GM21526 (cell line): ENCODE results near the gene MACROD2.
A peak's percentile ranks its signal among the peaks of the same experiment; 100 is the strongest.

Source experiments
- ATAC-seq: cut with Tn5 transposase; IDR thresholded peaks from one replicate; pipeline ENCODE4 v1.9.1; 2021; ENCODE audit warnings: moderate library complexity; ENCODE audit not compliant: unreplicated experiment, low FRiP score

Gene MACROD2

DNA sequence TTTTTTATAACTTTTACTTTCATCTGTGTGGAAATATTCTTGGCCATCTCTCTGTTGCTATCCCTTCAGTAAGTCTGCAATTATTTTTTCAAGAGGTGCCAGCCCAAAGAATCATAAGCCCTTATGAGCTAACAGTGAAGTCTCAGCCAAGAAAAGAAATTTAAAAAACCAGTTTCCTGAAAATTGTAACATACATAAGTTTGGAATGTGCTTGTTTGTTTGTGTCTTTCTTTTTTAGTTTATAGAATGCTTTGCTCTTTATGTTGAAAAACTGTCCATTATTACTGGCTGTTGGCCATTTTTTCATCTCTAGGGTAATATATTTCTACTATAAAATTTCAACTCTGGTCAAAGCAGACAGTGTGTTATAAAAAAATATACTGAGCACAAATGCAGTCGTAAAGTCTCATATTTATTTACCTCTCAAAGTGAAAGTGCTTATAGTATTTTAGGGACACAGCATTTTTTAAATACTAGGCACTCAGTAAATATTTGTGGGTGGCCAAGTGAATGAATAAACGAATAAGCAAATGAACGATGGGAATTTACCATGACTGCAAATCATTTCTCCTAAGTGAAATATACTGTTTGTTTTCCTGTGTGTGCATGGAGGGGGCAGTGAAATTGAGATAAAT lies 1918.2 kb downstream of the MACROD2 start:
- ATAC-seq = no peak

DNA sequence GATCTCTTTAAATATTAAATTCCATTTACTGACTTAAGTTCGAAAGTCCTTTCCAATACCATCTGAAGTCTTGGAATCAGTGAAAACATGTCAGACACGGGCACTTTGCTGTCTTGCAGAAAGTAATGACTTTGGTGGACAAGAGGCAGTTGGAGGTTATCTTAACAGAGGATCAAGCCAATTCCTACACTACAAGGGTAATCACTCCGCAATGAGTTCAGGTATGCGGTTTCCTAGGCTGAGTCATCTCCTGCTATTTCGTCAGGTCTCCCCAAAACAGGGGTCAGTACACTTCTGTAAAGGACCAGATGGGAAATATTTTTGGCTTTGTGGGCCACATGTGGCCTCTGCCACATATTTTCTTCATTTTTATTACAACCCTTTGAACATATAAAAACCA lies 1921.3 kb downstream of the MACROD2 start:
- ATAC-seq = no peak

DNA sequence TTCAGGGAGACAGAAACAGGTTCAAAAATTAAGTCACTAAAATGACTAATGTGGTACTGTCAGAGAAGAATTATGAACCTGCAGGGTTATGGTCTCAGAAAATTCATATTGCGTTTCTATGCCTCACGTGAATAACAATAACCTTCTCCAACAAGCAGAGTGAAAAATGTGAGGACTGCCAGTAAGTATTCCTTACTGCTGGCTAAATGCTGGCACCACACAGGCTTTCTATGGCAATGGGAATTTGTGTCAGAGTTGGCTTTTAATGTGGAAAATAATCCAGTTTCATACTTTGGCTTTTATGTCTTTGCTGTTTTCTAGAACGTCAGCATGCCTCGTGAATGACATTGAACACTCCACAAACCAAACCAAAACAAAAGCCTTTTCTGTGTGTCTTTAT lies 1922.0 kb downstream of the MACROD2 start:
- ATAC-seq = no peak

DNA sequence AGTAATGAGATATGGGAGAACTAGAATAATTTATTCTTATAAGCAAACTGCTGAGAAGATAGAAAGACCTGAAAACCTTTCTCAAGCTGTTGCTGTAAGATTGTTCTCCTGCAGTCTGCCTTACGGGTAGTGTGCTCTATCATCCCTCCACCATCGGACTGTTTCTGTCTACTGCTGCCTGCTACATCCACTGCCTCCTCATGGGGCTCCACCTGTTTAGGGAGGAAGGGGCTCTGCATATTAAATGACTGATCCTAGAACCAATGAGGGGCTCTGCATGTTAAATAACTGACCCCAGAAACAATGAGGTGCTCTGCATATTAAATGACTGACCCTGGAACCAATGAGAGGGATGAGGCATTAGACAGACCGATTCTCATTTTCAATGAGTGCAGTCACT lies 1923.3 kb downstream of the MACROD2 start:
- no peak for ATAC-seq

DNA sequence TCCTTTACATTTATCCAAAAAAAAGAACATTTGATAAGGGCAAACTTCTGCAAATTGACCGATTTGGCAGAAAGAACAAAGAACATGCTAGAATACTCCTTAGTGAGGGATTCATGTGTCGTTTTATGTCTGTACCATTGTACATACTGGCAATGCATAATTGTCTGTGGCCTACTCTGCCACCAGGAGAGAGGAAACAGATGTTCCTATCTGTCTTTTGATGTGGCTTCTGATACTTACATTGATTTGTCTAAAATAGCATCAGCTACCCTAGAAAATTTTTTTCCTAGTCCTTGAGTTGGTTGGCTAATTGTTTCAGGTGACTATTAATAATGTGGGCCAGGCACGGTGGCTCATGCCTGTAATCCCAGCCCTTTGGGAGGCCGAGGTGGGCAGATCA lies 1923.8 kb downstream of the MACROD2 start:
- no peak for ATAC-seq

DNA sequence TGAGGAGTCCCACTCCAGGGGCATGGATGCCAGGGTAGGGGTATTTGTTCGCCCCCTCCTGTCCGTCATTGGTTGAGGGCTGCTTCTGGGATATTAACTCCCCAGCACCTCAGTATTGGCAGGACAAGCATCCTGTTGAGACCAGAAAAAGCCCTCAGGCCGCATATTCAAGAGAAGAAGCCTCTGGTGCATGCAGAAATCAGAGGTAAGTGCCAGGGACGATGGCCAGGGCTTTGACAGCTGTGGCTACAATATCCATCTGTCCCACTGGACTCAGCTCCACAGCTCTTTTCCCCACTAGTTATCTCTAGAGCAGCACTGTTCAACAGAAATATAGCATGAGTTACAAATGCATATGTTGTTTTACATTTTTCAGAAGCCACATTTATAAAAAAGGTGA lies 1926.6 kb downstream of the MACROD2 start:
- no peak for ATAC-seq

DNA sequence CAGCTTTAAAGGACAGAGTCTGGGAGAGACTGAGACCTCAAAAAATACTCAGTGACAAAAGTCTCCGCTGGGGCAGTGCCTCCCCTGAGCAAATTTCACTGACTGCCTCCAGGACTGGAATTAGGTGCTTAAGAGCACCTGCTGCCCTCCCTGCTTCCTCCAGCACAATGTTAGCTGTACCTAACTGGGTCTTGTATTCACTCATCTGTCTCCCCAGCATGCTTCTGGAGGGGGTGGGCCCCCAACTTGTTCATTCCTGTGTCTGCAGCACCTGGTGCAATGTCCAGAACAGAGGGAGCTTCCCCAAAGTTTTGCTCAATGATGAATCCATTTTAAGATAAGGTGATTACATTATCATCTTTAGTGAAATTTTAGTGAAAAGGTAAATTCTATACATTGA lies 1927.2 kb downstream of the MACROD2 start:
- peak; percentile 60 for ATAC-seq

DNA sequence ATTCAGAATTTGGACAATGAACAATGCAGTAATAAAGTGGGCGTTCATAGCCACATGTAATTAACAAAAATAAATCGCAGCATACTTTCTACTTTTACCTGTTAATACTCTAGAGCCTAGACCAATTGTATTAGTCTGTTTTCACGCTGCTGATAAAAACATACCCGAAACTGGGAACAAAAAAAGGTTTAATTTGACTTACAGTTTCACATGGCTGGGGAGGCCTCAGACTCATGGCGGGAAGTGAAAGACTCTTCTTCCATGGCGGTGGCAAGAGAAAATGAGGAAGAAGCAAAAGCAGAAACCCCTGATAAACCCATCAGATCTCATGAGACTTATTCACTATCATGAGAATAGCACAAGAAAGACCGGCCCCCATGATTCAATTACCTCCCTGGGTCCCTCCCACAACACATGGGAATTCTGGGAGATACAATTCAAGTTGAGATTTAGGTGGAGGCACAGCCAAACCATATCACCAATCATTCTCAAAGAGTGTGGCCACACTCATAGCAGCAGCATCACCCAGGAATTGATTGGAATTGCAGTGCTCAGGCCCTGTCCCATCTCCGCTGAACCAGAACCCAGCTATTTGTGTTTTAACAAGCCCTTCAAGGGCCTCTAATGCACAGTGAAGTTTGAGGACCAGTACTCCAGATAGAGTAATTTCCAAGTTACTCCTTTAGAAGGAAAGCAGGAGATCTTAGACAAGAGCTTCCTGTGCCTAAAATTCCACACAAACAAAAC lies 1927.9 kb downstream of the MACROD2 start:
- peak; percentile 66 for ATAC-seq

DNA sequence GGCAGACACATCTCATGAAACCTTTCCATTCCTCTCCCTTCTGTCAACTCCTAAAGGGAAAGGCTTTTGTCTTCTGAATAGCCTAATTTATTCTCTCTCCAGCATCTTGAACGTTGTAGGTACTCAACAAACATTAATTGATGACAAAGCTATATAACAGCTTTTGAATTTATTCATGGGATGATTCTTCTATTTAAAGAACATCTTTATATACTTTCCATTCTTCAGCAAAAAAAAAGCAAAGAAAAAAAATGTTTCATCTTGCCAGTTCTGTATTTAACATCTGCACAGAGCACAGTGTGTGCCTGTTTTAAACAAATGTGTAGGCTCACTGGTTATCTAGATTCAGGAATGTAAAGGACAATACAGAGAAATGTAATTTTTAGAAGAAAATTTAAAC lies 1929.2 kb downstream of the MACROD2 start:
- no peak for ATAC-seq

DNA sequence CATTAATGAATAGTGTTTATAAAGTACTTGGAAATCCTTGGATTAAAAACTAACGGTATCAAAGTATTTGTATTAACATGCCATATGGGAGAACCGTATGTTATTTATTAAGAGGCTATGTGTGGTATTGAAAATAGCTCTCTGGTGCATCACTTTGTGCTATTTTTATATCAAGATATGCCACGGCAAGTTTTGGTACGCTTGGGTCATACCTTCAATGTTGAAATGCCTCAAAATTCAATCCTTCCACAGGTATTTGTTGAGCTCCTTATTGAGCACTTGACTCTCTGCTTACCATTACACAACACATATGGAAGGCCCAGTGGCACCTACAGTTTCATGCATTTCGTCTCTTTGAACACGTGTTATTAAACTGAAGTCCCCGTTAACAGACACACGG lies 1930.1 kb downstream of the MACROD2 start:
- no peak for ATAC-seq

DNA sequence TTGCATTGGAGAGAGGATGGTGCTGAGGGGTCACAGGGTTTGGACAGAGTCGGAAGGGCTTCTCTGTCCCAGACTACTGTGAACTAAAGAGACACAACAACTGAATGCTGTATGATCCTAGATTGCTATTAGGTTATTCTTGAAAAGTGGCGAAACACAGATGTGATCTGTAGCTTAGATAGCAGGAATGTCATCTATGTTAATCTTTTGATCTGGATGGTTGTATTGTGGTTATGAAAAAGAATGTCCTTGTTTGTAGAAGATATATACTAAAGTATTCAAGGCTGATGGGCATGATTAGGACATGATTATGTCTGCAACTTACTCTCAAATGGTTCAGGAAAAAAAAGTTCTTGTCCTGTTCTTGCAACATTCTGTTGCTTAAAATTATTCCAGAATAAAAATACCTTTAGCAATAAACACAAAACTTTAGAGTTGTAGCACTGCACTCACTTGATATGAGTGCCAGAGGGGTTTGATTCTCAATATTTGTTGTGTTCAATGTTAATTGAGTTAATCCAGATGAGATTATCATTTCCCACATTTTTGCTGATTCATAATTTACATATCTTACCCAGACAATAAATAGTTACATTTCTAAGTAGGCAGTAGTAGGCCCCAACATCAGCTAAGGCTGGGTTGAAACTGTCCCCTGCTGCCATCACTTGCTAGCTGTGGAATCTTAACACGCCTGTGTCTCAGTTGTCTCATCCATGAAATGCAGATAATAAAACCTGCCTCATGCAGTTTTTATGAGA lies 1932.8 kb downstream of the MACROD2 start:
- ATAC-seq = no peak

DNA sequence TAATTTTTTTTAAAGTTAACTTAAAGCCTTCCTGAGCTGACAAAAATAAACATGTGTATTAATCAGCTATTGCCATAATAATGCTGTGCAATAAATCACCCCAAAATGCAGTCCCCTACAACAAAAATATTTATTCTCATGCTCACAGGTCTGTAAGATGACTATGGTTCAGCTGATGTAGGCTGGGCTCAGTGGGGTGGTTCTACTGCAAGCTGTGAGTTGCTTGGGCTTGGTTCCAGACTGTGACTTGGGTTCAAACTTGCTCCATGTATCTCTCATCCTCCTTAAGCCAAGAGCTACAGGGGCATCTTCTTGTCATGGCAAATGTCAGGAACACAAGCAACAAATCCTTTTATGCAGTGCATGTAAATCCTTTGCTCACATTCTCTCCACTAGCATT lies 1933.6 kb downstream of the MACROD2 start:
- no peak for ATAC-seq

DNA sequence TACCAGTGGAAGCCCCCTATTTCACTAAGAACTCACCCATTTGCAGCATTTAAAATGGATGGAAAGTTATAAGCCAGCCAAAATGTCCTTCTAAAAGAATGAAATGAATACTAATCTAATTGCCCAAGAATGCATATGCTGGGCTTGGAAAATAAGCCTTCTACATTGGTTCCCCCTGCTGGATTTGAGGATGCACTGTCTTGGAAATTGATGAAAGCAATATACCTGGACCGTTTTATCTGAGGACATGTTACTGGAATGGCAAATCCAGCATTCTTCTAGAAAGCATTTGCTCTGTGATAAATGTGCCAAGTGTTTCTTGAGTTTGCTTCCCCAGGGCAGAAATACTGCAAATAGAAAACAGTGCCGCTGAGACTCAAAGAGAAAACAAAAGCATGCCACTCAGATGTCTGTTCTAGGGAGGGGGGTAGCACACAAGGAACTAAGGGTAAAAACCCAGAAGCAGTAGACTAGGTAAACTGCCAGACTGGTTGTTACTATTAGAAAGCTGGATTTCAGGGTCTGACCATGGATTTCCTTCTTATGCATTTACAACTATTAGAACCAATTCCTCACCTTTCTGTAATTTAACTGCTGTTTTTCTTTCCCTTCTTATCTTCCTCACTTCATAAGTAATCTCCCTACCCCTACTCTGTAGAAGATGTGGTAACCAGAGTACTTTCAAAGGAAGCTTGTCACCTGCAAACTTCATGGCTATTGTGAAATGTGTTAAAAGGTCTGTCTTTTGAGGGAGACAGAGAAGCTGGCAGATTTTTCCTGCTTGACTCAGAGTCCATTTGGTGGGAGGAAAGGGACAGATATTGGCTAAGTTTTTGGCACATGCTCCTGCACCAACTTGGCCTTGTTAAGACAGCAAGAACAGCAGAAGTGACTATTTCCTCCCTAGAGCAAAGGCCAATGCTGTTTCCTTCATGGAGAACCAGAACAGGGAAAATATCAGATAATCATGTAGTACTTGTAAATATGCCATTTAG lies 1935.3 kb downstream of the MACROD2 start:
- ATAC-seq = no peak

DNA sequence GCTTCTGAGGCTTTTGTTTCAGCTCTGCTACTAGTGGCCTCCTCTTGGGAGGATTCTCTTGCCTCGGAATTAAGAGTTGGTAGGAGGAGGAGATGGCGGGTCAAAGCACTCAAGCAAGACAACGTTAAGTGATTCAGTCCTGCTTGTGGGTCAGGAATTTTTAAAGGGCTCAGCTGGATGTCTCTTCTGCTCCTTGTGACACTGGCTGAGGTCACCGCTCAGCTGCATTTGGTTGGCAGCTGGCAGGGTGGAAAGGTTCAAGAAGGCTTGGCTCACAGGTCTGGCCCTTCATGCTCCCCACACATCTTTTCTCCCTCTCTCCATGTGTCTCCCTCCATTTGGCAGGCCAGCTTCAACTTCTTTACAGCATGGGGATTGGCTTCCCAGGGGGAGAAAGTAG lies 1936.6 kb downstream of the MACROD2 start:
- no peak for ATAC-seq

DNA sequence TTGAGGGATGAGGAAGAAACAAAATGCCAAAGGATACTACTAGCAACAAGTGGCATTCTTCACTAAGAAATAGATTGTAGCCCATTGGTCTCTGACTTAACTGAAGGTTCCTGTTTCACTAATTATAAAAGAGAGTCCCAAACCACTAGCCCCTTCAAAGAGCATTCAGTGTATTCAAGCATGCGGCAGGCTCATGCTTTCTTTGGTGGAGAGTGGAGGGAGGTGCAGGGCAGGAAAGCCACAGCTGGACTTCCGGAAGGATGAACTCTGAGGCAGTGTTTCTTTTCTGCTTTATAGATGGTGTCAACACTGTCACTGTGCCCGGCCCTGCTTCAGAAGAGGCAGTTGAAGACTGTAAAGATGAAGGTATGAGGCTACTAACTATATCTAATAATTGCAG lies 1941.9 kb downstream of the MACROD2 start:
- ATAC-seq = peak; percentile 88

DNA sequence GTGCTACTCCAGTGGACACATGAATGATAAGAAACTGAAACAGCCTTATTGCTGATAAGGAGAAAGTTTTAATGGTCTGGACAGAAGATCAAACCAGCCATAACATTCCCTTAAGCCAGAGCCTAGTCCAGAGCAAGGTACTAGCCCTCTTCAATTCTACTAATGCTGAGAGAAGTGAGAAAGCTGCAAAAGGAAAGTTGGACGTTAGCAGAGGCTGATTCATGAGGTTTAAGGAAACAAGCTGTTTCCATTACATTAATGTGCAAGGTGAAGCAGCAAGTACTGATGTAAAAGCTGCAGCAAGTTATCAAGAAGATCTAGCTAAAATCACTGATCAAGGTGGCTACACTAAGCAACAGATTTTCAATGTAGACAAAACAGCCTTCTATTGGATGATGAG lies 1943.5 kb downstream of the MACROD2 start:
- ATAC-seq = no peak

DNA sequence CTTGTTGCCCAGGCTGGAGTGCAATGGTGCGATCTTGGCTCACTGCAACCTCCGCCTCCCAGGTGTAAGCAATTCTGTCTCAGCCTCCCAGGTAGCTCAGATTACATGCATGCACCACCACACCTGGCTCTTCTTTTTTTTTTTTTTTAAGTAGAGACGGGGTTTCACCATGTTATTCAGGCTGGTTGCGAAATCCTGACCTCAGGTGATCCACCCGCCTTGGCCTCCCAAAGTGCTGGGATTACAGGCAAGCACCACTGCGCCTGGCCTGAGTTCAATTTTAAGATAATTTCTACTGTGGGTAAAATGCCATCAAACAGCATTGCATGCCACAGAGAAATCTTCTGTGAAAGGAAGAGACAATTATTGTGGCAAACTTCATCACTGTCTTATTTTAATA lies 1944.8 kb downstream of the MACROD2 start:
- ATAC-seq = no peak

DNA sequence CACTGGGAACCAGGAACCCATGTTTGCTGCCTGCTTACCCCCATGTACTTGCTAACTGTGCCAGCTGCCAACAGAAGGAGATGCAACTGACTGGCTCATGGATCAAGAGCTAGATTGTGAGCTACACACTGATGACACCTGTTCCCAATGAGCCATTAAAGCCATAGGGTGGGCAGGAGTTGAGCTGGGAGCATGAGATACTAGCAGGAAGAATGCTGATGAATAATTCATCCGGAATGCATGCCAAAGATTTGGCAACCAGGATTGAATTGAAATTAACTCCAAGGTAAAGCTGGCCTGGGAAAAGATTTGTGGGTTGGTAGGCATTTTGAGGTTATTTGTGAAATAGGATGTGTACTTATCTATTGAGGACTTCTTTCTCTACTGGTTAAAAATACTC lies 1946.8 kb downstream of the MACROD2 start:
- ATAC-seq = no peak

DNA sequence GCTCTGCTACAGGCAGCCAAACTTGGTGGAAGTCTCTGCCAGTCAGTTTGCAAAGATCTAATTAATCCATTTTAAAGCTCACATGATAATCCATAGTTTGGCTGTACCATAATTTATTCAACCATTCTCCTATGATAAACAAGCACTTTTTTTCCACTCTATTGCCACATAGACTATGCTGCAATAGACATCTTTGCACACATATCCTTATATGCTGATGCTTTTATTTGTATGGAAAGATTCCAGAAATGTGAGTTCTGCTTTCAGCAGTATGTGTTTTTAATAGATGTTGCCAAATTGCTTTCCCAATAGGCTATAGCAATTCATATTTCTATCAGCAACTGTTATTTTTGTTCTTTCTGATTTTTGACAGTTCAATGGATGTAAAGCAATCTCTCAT lies 1950.0 kb downstream of the MACROD2 start:
- ATAC-seq = no peak

DNA sequence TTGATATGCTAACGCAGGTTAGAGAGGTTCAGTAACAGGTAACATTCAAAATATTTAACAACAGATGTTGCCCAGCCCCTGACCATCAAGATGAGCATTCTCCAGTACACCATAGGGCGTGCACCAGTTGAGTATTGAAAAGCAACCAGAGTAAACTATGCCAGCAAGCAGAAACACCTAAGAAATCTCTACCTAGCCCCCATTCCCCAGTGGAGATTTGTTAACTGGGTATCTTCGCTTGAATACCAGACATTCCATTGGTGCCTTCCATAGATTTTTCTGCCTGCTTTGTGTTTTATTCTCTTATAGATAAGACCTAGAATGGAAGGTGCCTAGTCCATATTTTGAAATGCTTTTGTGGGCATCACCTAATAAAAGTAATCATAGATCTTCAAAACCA lies 1954.1 kb downstream of the MACROD2 start:
- no peak for ATAC-seq

DNA sequence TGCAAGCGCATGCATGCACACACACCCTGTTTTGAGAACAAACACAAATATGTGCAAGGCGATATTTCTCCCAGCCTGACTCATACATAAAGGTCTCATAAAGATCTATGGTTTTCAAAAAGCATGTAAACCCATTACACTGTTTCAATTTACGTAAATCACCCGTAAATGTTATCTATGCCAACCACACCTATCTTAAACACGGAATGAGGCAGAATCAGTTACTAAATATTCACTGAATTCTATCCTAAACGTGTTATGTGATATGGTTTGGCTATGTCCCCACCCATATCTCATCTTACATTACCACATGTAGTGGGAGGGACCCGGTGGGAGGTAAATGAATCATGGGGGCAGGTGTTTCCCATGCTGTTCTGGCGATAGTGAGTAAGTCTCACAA lies 1956.3 kb downstream of the MACROD2 start:
- no peak for ATAC-seq
